Measurements from ENCODE around the gene TACC2. TPM values are rescaled to one million over a fixed set of nuclear protein-coding genes. Genes with fewer than 3 reads are reported as not detected.
"Not testable (repeated sequence)": the region's sequence is repeated elsewhere in the genome, so short reads cannot be mapped to it uniquely, and the experiment has no call there.

The TACC2 gene
- total and polyA plus RNA-seq, 2 experiments from 2014 or later: 75.7 to 98.0 TPM

DNA sequence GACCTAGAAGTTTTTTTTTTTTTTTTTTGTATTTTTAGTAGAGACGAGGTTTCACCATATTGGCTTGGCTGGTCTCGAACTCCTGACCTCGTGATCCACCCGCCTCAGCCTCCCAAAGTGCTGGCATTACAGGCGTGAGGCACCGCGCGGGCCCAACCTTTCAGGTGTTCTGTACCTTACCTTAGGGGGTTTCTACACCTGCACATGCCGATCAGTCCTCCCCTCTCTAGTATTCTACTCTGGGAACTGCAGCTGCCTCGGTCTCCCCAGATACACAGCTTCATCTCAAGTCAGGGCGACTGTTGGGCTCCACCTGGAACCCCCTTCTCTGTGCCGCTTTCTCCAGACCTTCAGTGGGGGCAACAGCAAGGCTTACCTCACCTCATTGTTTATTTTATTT is 79.9 kb downstream of the TACC2 start:
- no peaks in the 10 kb centered on the region for H3K9me3 ChIP-seq (ENCODE audit: low read depth)
- no peak for DNase-seq (ENCODE audit: low read depth in 1 of 2, low spot score in 1 of 2)
- TF ChIP-seq, protein P1, sequence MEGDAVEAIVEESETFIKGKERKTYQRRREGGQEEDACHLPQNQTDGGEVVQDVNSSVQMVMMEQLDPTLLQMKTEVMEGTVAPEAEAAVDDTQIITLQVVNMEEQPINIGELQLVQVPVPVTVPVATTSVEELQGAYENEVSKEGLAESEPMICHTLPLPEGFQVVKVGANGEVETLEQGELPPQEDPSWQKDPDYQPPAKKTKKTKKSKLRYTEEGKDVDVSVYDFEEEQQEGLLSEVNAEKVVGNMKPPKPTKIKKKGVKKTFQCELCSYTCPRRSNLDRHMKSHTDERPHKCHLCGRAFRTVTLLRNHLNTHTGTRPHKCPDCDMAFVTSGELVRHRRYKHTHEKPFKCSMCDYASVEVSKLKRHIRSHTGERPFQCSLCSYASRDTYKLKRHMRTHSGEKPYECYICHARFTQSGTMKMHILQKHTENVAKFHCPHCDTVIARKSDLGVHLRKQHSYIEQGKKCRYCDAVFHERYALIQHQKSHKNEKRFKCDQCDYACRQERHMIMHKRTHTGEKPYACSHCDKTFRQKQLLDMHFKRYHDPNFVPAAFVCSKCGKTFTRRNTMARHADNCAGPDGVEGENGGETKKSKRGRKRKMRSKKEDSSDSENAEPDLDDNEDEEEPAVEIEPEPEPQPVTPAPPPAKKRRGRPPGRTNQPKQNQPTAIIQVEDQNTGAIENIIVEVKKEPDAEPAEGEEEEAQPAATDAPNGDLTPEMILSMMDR (IDR thresholded peaks at IDR 0.05; ENCODE audit: low read depth, low read length): no peak
- no peak overlapping the region for H3K27ac ChIP-seq
- no peak overlapping the region for H3K4me3 ChIP-seq
- no peaks in the 10 kb centered on the region for H3K27me3 ChIP-seq
- no peaks in the 10 kb centered on the region for H3K4me1 ChIP-seq (ENCODE audit: low read depth)
- no peaks in the 10 kb centered on the region for H3K36me3 ChIP-seq

DNA sequence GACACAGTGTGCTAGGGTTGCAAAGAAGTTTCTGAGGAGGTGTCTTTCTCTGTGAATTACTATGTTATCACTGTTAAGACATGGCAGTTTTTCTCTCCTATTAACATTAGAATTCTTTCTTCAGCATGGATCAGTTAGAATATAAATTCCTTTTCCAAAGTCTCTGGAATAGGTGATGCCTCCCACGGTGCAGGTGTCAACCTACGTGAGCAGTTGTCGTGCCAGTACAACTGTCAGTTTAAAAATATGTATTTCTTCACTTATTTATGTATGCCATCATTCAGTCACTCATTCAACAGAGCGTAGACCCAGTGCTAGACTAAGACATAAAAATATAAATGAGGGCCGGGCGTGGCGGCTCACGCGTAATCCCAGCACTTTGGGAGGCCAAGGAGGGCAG is 83.5 kb downstream of the TACC2 start:
- no peaks in the 10 kb centered on the region for H3K4me1 ChIP-seq (ENCODE audit: low read depth)
- H3K36me3 ChIP-seq: no peaks in the 10 kb centered on the region
- H3K9me3 ChIP-seq (ENCODE audit: low read depth): no peaks in the 10 kb centered on the region
- H3K27me3 ChIP-seq: no peaks in the 10 kb centered on the region
- TF ChIP-seq, protein P1 (IDR thresholded peaks at IDR 0.05; ENCODE audit: low read depth, low read length): no peak
- no peak overlapping the region for H3K27ac ChIP-seq
- H3K4me3 ChIP-seq: no peak overlapping the region
- DNase-seq (ENCODE audit: low read depth in 1 of 2, low spot score in 1 of 2): no peak

DNA sequence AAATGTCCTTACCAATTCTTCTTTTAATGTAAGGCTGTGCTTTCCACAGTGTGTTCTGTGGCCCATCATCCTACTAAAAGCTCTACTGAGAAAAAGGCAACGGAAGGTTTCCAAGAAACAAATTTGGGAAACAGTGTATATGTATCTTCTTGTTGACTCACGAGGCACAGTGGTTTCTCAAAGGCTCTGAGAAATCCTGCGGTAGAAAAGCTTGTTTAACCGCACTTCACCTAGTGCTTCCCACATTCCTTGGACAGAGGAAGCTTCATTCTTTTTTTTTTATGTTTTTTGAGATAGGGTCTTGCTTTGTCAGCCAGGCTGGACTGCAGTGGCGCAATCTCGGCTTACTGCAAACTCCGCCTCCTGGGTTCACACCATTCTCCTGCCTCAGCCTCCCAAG is 84.5 kb downstream of the TACC2 start:
- no peaks in the 10 kb centered on the region for H3K36me3 ChIP-seq
- H3K9me3 ChIP-seq (ENCODE audit: low read depth): no peaks in the 10 kb centered on the region
- no peaks in the 10 kb centered on the region for H3K4me1 ChIP-seq (ENCODE audit: low read depth)
- TF ChIP-seq, protein P1 (IDR thresholded peaks at IDR 0.05; ENCODE audit: low read depth, low read length): no peak
- no peak overlapping the region for H3K27ac ChIP-seq
- DNase-seq (ENCODE audit: low read depth in 1 of 2, low spot score in 1 of 2): no peak
- H3K27me3 ChIP-seq: no peaks in the 10 kb centered on the region
- H3K4me3 ChIP-seq: no peak overlapping the region

DNA sequence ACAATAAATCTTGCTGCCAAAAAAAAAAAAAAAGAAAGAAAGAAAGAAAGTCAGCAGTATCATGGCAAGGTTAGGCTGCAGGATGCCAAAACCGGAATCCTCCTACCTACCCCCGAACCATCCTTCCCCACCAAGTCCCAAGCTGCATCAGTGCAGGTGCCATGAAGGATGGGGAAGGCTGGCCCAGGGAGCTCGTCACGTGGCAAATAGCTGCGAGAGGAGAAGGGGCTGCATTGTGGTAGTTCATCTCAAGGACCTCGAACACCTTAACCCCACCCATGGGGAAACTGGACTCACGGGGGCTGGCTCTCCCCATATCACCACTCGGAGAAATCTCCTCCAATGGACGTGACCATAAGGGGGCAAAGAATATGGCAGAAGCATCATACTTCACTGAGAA is 86.2 kb downstream of the TACC2 start:
- Histone ChIP-seq H3K4me1 (ENCODE audit: low read depth) (no peaks in the 10 kb centered on the region), H3K4me3 (no peak overlapping the region), H3K27ac (no peak overlapping the region), H3K9me3 (ENCODE audit: low read depth) (no peaks in the 10 kb centered on the region), H3K27me3 (no peaks in the 10 kb centered on the region), H3K36me3 (no peaks in the 10 kb centered on the region)
- TF ChIP-seq, protein P1 (IDR thresholded peaks at IDR 0.05; ENCODE audit: low read depth, low read length): no peak
- DNase-seq (ENCODE audit: low read depth in 1 of 2, low spot score in 1 of 2): no peak

DNA sequence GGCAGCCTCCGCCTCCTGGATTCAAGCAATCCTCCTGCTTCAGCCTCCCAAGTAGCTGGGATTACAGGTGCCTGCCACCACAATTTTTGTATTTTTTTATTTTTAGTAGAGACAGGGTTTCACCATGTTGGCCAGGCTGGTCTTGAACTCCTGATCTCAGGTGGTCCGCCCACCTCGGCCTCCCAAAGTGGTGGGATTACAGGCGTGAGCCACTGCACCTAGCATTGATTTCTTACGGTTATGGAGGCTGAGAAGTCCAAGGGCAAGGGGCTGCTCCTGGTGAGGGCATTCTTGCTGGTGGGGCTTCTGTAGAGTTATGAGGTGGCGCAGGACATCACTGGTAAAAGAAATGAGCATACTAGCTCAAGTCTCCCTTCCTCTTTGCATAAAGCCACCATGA is 86.9 kb downstream of the TACC2 start:
- H3K9me3 ChIP-seq (ENCODE audit: low read depth); H3K4me3 ChIP-seq; H3K27me3 ChIP-seq; H3K4me1 ChIP-seq (ENCODE audit: low read depth); H3K36me3 ChIP-seq; DNase-seq (ENCODE audit: low read depth in 1 of 2, low spot score in 1 of 2); H3K27ac ChIP-seq: not testable (repeated sequence)

DNA sequence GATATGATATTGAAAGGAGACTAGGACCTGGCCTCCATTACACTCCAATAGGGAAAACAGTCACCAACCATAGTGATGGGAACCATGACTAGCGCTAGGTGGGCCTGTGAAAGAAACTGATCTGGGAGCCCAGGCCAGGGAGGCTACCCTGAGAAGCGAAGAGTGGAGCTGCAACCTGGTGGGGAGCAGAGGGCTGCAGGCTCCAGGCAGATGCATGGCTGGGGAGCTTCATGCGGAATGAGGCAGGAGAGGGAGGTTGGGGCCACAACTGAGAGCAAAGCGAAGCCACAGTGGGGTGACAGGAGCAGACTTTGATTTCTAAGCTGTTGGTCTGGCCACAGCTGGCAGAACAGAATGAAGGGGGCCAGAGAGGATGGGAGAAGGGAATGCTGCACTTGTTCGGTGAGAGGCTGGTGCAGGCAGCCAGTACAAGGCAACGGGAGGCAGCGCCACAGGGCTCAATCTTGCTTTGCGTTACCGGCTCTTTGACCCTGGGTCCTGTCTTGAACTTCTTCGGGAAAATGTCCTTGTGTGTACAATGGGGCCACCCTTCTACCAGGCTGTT is 88.4 kb downstream of the TACC2 start:
- no peak for DNase-seq (ENCODE audit: low read depth in 1 of 2, low spot score in 1 of 2)
- no peak overlapping the region for H3K27ac ChIP-seq
- no peaks in the 10 kb centered on the region for H3K27me3 ChIP-seq
- H3K4me1 ChIP-seq (ENCODE audit: low read depth): no peaks in the 10 kb centered on the region
- H3K36me3 ChIP-seq: no peaks in the 10 kb centered on the region
- H3K4me3 ChIP-seq: no peak overlapping the region
- no peaks in the 10 kb centered on the region for H3K9me3 ChIP-seq (ENCODE audit: low read depth)
- TF ChIP-seq, protein P1 (IDR thresholded peaks at IDR 0.05; ENCODE audit: low read depth, low read length): no peak

Measured in cardiac muscle cell (in vitro differentiated cells and primary cell).